Mesothelial cell of epicardium (in vitro differentiated cells): Measurements from ENCODE around the gene C1QTNF12. TPM values are rescaled to one million over a fixed set of nuclear protein-coding genes. Genes with fewer than 3 reads are reported as not detected.

Experiments used
- DNase-seq, 2 experiments: peaks; one replicate each; pipeline ENCODE4 v3.0.0; 2021; ENCODE audit warnings: low spot score in 2 of 2; ENCODE audit not compliant: unreplicated experiment in 2 of 2
- H3K27ac Mint-ChIP-seq: 2 replicates; pipeline ENCODE4 v1.8.0; 2021; ENCODE audit warnings: mixed read lengths
- H3K27me3 Mint-ChIP-seq: 2 replicates; pipeline ENCODE4 v1.8.0; 2021; ENCODE audit warnings: low read depth, mixed read lengths
- H3K36me3 Mint-ChIP-seq: 2 replicates; pipeline ENCODE4 v1.8.0; 2021; ENCODE audit warnings: mixed read lengths
- H3K4me1 Mint-ChIP-seq: 2 replicates; pipeline ENCODE4 v1.8.0; 2021; ENCODE audit warnings: mixed read lengths
- H3K4me3 Mint-ChIP-seq: 2 replicates; pipeline ENCODE4 v1.8.0; 2021; ENCODE audit warnings: mild to moderate bottlenecking, moderate library complexity, mixed read lengths
- H3K9me3 Mint-ChIP-seq: 2 replicates; pipeline ENCODE4 v1.8.0; 2021; ENCODE audit warnings: mixed read lengths
- total RNA-seq: library from RNA; stranded (reverse); gene quantifications from 3 replicates; pipeline ENCODE4 v1.2.1, GENCODE V29; 2021
- TF ChIP-seq, protein P1 (sequence below): fragments of 200-600 bp; sonication (generic); IDR thresholded peaks from one replicate; pipeline ENCODE4 v1.5.0; 2021; ENCODE audit warnings: antibody characterized with exemption; ENCODE audit not compliant: unreplicated experiment

C1QTNF12 gene
- total RNA-seq, 1 donor from 2014 or later = 10.2 TPM

DNA sequence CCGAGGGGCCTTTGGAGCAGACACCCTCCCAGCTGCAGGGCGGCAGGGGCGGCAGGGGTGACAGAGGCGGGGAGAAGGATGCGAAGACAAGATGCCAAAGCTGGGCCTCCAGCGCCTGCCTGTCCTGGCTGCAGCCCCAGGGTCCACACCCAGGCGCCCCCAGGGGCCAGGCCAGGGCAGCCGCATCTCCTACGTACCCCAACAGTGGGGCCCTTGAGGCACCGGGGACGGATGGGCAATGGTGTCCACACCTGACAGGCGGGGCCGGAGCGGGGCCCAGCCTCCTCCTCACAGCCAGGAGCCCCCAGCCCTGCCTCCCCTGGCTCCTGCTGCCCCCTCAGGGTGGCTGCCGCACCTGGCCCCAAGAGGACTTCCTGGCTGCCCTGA lies 7.3 kb downstream of the C1QTNF12 start:
- no peaks in the 10 kb centered on the region for H3K9me3 Mint-ChIP-seq
- H3K4me3 Mint-ChIP-seq = no peak overlapping the region
- peaks cover 7% of the 10 kb centered on the region for H3K36me3 Mint-ChIP-seq
- H3K4me1 Mint-ChIP-seq = peaks cover 10% of the 10 kb centered on the region
- no peak overlapping the region for H3K27ac Mint-ChIP-seq
- TF ChIP-seq, protein P1, sequence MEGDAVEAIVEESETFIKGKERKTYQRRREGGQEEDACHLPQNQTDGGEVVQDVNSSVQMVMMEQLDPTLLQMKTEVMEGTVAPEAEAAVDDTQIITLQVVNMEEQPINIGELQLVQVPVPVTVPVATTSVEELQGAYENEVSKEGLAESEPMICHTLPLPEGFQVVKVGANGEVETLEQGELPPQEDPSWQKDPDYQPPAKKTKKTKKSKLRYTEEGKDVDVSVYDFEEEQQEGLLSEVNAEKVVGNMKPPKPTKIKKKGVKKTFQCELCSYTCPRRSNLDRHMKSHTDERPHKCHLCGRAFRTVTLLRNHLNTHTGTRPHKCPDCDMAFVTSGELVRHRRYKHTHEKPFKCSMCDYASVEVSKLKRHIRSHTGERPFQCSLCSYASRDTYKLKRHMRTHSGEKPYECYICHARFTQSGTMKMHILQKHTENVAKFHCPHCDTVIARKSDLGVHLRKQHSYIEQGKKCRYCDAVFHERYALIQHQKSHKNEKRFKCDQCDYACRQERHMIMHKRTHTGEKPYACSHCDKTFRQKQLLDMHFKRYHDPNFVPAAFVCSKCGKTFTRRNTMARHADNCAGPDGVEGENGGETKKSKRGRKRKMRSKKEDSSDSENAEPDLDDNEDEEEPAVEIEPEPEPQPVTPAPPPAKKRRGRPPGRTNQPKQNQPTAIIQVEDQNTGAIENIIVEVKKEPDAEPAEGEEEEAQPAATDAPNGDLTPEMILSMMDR = no peak
- no peak for DNase-seq
- no peaks in the 10 kb centered on the region for H3K27me3 Mint-ChIP-seq

GRCh38 chr1:1238702-1239178 lies 7.8 kb downstream of the C1QTNF12 start:
- Mint-ChIP-seq H3K27ac (no peak overlapping the region), H3K36me3 (peaks cover 11% of the 10 kb centered on the region), H3K27me3 (no peaks in the 10 kb centered on the region), H3K4me1 (peaks cover 14% of the 10 kb centered on the region), H3K4me3 (no peak overlapping the region), H3K9me3 (no peaks in the 10 kb centered on the region)
- TF ChIP-seq, protein P1 = no peak
- DNase-seq = no peak

DNA sequence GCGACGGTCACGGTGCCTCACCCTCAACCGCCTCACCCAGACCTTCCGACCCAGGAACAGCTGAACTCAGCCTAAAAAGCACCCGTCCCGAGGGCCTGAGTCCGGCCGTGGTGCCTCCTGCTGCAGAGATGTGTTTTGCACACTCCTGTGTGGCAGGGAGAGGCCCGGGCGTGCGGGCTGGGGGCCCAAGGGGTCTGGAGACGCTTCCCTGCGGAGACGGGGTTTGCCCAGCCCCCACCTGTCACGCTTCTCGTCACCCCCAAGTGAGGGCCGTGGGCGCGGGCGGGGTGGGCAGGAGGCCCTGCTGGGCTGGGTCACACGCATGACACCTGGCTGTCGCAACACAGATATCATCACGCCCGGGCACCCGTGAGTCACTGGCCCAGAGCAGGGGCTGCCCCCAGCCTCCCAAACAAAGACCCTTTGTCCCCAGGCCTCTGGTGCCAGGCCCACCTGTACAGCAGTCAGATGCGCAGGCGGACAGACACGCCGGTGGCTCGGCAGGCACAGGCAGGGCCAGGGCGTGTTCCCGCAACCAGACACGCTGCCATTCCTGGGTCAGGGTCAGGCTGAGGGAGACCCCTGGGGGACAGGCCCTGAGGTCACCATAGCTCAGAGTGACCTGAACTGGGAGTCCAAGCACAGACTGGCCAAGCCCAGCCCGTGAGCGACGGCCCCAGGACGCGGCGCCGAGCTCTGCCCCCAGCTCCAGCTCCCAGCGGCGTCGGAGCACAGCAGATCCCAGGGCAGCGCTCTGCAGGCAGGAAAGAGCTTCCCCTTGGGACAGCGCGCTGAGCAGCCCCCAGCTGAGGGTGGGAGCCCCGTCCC lies 8.4 kb downstream of the C1QTNF12 start:
- no peaks in the 10 kb centered on the region for H3K27me3 Mint-ChIP-seq
- peaks cover 4% of the 10 kb centered on the region for H3K9me3 Mint-ChIP-seq
- H3K27ac Mint-ChIP-seq = no peak overlapping the region
- peaks cover 15% of the 10 kb centered on the region for H3K36me3 Mint-ChIP-seq
- no peak for DNase-seq
- H3K4me3 Mint-ChIP-seq = no peak overlapping the region
- TF ChIP-seq, protein P1 = no peak
- H3K4me1 Mint-ChIP-seq = peaks cover 18% of the 10 kb centered on the region

DNA sequence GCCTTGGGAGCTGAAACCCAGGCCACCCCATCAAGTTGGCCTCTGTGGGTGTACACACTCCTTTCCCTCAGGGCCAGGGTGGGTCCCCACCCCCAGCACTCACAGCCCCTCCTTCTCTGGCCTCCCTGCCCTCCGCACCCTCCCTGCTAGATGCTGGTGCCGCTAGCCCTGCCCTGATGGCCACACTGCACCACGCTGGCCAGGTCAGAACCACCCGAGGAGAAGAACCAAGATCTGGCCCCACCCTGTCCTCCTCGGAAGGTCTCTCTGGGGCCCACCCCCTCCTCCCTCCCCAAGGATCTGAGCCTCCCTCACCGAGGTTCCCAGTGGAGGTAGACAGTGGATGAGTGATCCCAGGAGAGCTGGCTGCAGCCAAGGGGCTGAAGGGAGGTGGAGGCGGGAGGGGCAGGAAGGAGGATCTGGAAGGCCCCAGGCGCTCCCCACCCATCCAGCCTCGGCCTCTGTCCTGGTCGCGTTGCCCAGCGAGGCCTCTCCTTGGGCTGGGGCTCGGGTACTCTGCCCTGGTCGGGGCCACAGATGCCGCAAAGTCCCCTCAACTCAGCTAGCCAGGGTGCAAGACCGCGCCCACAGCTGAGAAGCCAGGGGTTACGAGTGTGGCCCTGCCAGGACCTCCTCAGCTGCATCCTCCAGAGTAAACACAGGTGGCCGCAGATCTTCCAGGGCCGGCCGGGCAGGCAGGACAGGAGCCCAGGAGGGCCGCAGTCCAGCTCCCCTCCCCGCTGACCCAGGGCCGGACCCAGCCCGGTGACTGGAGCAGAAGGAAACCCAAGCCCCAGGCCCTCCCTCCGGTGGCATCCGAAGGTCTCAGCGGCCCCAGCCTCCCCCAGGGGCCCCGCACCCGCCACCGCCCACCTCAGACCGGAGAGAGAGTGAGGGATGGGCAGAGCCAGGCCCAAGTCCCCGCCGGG lies 9.3 kb downstream of the C1QTNF12 start:
- no peak overlapping the region for H3K4me3 Mint-ChIP-seq
- TF ChIP-seq, protein P1 = no peak
- H3K9me3 Mint-ChIP-seq = peaks cover 4% of the 10 kb centered on the region
- H3K27ac Mint-ChIP-seq = peak overlapping the region; percentile 16
- DNase-seq = no peak
- H3K4me1 Mint-ChIP-seq = peaks cover 18% of the 10 kb centered on the region
- H3K27me3 Mint-ChIP-seq = no peaks in the 10 kb centered on the region
- H3K36me3 Mint-ChIP-seq = peaks cover 15% of the 10 kb centered on the region

DNA sequence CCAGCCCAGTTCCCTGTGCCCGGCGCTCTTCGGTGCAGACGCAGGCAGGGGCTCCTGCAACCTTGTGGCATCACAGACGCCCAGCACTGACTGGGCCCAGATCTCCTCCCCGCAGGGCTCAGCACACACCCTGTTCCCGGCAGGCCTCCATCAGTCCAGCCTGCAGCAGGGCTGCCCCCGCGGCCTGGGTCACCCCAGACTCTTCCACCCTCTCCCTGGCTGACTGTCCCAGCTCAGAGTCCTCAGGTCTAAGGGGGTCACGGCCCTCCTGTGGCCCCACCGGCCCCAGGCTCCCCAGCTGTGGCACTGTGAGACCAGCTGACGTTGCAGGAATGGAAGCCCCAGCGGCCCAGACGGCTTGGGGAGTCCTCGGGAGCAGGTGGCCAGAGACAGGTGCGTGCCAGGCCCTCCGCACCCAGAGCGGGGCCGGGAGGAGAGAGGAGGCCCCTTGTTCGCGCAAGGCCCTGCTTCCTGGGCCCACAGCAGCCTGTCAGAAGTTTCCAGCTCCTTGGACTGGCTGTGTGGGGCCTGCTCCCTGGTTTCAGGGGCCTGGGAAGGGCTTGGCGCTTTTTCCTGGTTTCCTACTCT lies 10.3 kb downstream of the C1QTNF12 start:
- peaks cover 19% of the 10 kb centered on the region for H3K4me1 Mint-ChIP-seq
- peaks cover 15% of the 10 kb centered on the region for H3K36me3 Mint-ChIP-seq
- H3K27me3 Mint-ChIP-seq = no peaks in the 10 kb centered on the region
- no peak for DNase-seq
- no peak overlapping the region for H3K4me3 Mint-ChIP-seq
- H3K9me3 Mint-ChIP-seq = peaks cover 4% of the 10 kb centered on the region
- H3K27ac Mint-ChIP-seq = no peak overlapping the region
- TF ChIP-seq, protein P1 = no peak
